HepG2 (cell line): ENCODE results near the gene PRSS8. TPM values are rescaled to one million over a fixed set of nuclear protein-coding genes. Genes with fewer than 3 reads are reported as not detected.

Experiments used
- ATF3 ChIP-seq: sonication (generic); formaldehyde crosslinking; IDR thresholded peaks from 2 replicates; pipeline ENCODE4 v1.4.0; 2020; ENCODE audit warnings: missing genetic modification reagents
- ATF7 ChIP-seq, 2 experiments: fragments of 450-650 bp in 1 of 2; sonication (generic) in 1 of 2; formaldehyde crosslinking in 1 of 2; IDR thresholded peaks; 2 replicates each; pipeline versions ENCODE4 v1.4.0 to v1.6.1; 2016 to 2020; ENCODE audit warnings: antibody characterized with exemption in 1 of 2, mild to moderate bottlenecking in 1 of 2, missing genetic modification reagents in 1 of 2
- FOSL1 ChIP-seq: sonication (generic); formaldehyde crosslinking; IDR thresholded peaks from 2 replicates; pipeline ENCODE4 v1.9.0; 2021; ENCODE audit warnings: missing genetic modification reagents, borderline replicate concordance
- GATA4 ChIP-seq: sonication (generic); IDR thresholded peaks from 2 replicates; pipeline ENCODE4 v1.6.1; 2016; ENCODE audit warnings: antibody characterized with exemption, low read depth, borderline replicate concordance
- HINFP ChIP-seq: sonication (generic); formaldehyde crosslinking; IDR thresholded peaks from 2 replicates; pipeline ENCODE4 v1.4.0; 2020; ENCODE audit warnings: low read depth, mild to moderate bottlenecking, missing genetic modification reagents
- PHB2 ChIP-seq: fragments of 450-650 bp; IDR thresholded peaks from 2 replicates; pipeline ENCODE4 v1.6.1; 2018; ENCODE audit not compliant: partially characterized antibody
- PRMT3 ChIP-seq: sonication (generic); formaldehyde crosslinking; IDR thresholded peaks from 2 replicates; pipeline ENCODE4 v1.8.1; 2022; ENCODE audit warnings: low read depth, mild to moderate bottlenecking, moderate library complexity, missing genetic modification reagents, borderline replicate concordance
- PTBP1 ChIP-seq: fragments of 200-400 bp; formaldehyde crosslinking; IDR thresholded peaks from 2 replicates; pipeline ENCODE4 v1.6.1; 2018; ENCODE audit warnings: low read length, low read depth; ENCODE audit not compliant: poor library complexity, severe bottlenecking
- SRSF1 ChIP-seq: fragments of 200-400 bp; formaldehyde crosslinking; optimal IDR thresholded peaks from 2 replicates; pipeline ENCODE3; 2017; ENCODE audit warnings: mild to moderate bottlenecking, low read depth, low read length, moderate library complexity
- SSRP1 ChIP-seq: IDR thresholded peaks from 2 replicates; pipeline ENCODE4 v1.6.1; 2016; ENCODE audit warnings: control low read depth
- STAT6 ChIP-seq: sonication (generic); formaldehyde crosslinking; IDR thresholded peaks from 2 replicates; pipeline ENCODE4 v1.4.0; 2020; ENCODE audit warnings: missing genetic modification reagents, mild to moderate bottlenecking, borderline replicate concordance
- TFDP1 ChIP-seq: IDR thresholded peaks from 2 replicates; pipeline ENCODE4 v1.6.1; 2016; ENCODE audit warnings: missing compliant biosample characterization, missing genetic modification reagents, borderline replicate concordance
- TFE3 ChIP-seq: IDR thresholded peaks from 2 replicates; pipeline ENCODE4 v1.6.1; 2016
- ZBTB8A ChIP-seq: sonication (generic); formaldehyde crosslinking; IDR thresholded peaks from 2 replicates; pipeline ENCODE4 v1.4.0; 2020; ENCODE audit warnings: mild to moderate bottlenecking, low read depth, missing genetic modification reagents, borderline replicate concordance
- ZNF256 ChIP-seq: sonication (generic); formaldehyde crosslinking; conservative IDR thresholded peaks from 2 replicates; pipeline ENCODE4 v1.4.0; 2020; ENCODE audit warnings: missing genetic modification reagents
- ZNF549 ChIP-seq: sonication (generic); formaldehyde crosslinking; IDR thresholded peaks from 2 replicates; pipeline ENCODE4 v1.5.0; 2020; ENCODE audit warnings: missing genetic modification reagents
- ZNF558 ChIP-seq: sonication (generic); formaldehyde crosslinking; IDR thresholded peaks from 2 replicates; pipeline ENCODE4 v1.9.0; 2022; ENCODE audit warnings: mild to moderate bottlenecking, missing genetic modification reagents, borderline replicate concordance
- ZSCAN5A ChIP-seq: sonication (generic); formaldehyde crosslinking; IDR thresholded peaks from 2 replicates; pipeline ENCODE4 v1.8.0; 2022; ENCODE audit warnings: mild to moderate bottlenecking, missing genetic modification reagents, borderline replicate concordance
- polyA plus RNA-seq, 8 experiments: library from polyadenylated mRNA; depleted of rRNA in 3 of 8; stranded (reverse) in 7 of 8; unstranded in 1 of 8; fragments of >200 nt; fragmentation: Illumina TruSeq in 4 of 8; extraction: Trizol in 4 of 8; gene quantifications; 2 replicates each; pipeline versions ENCODE4 v1.2.1 to v1.2.3, GENCODE V29; 2011 to 2016; ENCODE audit warnings: low read depth in 4 of 8, missing spikeins in 1 of 8, mixed read lengths in 1 of 8; ENCODE audit not compliant: insufficient read depth in 1 of 8
- total RNA-seq, 5 experiments: library from RNA; depleted of rRNA; stranded (reverse); fragments of >200 nt; fragmentation: Illumina TruSeq; extraction: Trizol; gene quantifications; 2 replicates each; pipeline ENCODE4 v1.2.3, GENCODE V29; 2016; ENCODE audit warnings: low read depth in 1 of 5

PRSS8 gene
- total and polyA plus RNA-seq, 2 of the 13 experiments (the other 11 are each of a cell fraction or from before 2014, with no cell fraction given), result 2.6 to 7.2 TPM

GRCh38 chr16:31093132-31093703 lies 42.3 kb downstream of the PRSS8 start (continued):
- TF ChIP-seq ZBTB8A (CRISPR knock-in tag) (no peak), ZNF558 (no peak), PHB2 (no peak), ATF7 (IDR thresholded peaks at IDR 0.05) (no peak), ATF7 (CRISPR knock-in tag; IDR thresholded peaks at IDR 0.05) (no peak), ZNF549 (no peak), FOSL1 (CRISPR knock-in tag) (no peak), TFDP1 (CRISPR knock-in tag) (0 out of 2 replicates have a peak, but pooled peaks have one; percentile 34), PTBP1 (no peak), TFE3 (CRISPR knock-in tag) (no peak), PRMT3 (no peak), STAT6 (CRISPR knock-in tag) (no peak), SSRP1 (CRISPR knock-in tag) (no peak), ZNF256 (no peak), GATA4 (no peak), HINFP (CRISPR knock-in tag) (no peak), ATF3 (CRISPR knock-in tag) (no peak), ZSCAN5A (CRISPR knock-in tag) (no peak), SRSF1 (no peak)
